ENCODE measurements around the gene NUP210L. TPM values are rescaled to one million over a fixed set of nuclear protein-coding genes. Genes with fewer than 3 reads are reported as not detected.
A peak's percentile ranks its signal among the peaks of the same experiment; 100 is the strongest.

The NUP210L gene
- total RNA-seq, 1 donor from 2014 or later, result 0.04 TPM

DNA sequence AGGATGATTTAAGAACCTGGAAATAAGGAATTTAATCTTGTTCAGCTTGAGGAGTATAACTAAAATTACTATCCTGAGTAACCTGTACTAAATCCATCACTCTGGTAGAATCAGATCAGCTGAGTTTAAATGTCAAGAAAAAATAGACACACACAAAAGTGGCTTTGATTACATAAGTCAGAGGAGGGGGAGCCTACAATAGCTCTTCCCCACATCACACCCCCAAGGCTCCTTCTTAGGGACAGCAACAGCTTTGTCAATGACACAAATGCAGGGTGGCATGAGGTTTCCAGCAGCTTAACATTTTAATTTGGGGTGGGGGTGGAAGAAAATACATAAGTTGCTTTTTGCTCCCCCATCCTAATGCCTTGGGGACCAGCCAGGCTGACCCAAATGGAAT, 12.6 kb upstream of the NUP210L start:
- Mint-ChIP-seq H3K27me3 (ENCODE audit: low read depth) (no peaks in the 10 kb centered on the region), H3K4me1 (peaks cover 5% of the 10 kb centered on the region), H3K36me3 (peaks cover 71% of the 10 kb centered on the region), H3K27ac (no peak overlapping the region), H3K4me3 (no peak overlapping the region), H3K9me3 (no peaks in the 10 kb centered on the region)
- DNase-seq (ENCODE audit: low spot score in 2 of 2, unreplicated experiment in 2 of 2), result no peak
- TF ChIP-seq, protein P1, sequence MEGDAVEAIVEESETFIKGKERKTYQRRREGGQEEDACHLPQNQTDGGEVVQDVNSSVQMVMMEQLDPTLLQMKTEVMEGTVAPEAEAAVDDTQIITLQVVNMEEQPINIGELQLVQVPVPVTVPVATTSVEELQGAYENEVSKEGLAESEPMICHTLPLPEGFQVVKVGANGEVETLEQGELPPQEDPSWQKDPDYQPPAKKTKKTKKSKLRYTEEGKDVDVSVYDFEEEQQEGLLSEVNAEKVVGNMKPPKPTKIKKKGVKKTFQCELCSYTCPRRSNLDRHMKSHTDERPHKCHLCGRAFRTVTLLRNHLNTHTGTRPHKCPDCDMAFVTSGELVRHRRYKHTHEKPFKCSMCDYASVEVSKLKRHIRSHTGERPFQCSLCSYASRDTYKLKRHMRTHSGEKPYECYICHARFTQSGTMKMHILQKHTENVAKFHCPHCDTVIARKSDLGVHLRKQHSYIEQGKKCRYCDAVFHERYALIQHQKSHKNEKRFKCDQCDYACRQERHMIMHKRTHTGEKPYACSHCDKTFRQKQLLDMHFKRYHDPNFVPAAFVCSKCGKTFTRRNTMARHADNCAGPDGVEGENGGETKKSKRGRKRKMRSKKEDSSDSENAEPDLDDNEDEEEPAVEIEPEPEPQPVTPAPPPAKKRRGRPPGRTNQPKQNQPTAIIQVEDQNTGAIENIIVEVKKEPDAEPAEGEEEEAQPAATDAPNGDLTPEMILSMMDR (IDR thresholded peaks at IDR 0.05; ENCODE audit: unreplicated experiment), result no peak

DNA sequence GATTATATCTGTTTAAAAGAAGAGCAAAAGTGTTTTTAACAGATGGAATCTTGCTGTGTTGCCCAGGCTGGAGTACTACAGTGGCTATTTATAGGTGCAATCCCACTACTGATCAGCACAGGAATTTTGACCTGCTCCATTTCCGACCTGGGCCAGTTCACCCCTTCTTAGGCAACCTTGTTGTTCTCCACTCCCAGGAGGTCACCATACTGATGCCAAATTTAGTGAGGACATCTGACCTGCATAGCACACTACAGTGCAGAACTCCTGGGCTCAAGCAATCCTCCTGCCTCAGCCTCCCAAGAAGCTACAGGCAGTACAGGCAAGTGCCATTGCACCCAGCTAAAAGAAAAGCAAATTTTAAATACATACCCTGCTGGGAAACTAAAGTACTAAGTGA, 11.3 kb upstream of the NUP210L start:
- Mint-ChIP-seq H3K27ac (no peak overlapping the region), H3K4me1 (peaks cover under 1% of the 10 kb centered on the region), H3K27me3 (ENCODE audit: low read depth) (no peaks in the 10 kb centered on the region), H3K9me3 (no peaks in the 10 kb centered on the region), H3K36me3 (peaks cover 64% of the 10 kb centered on the region), H3K4me3 (no peak overlapping the region)
- no peak for DNase-seq (ENCODE audit: low spot score in 2 of 2, unreplicated experiment in 2 of 2)
- TF ChIP-seq, protein P1 (IDR thresholded peaks at IDR 0.05; ENCODE audit: unreplicated experiment), result no peak

DNA sequence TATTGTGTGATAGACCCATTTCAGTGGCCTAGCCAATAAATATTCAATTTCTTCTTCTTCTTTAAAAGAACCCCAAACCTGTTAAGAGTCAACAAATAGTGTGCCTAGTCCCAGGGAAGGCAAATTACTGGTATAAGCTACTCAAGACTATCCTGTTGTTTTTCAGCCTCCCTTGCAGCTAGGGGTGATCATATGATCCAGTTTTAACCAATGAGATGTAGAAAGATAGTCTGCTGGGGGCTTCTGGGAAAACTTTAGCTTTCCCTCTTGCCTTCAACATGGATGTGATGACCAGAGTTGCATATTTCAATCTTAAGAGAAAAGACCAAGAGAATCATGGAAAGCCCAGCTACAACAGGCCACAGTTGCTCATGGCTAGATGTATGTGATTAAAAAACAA, 4.7 kb upstream of the NUP210L start:
- no peak for DNase-seq (ENCODE audit: low spot score in 2 of 2, unreplicated experiment in 2 of 2)
- Mint-ChIP-seq H3K36me3 (peaks cover 49% of the 10 kb centered on the region), H3K27me3 (ENCODE audit: low read depth) (no peaks in the 10 kb centered on the region), H3K4me3 (no peak overlapping the region), H3K4me1 (peaks cover 5% of the 10 kb centered on the region), H3K9me3 (peaks cover 8% of the 10 kb centered on the region), H3K27ac (no peak overlapping the region)
- TF ChIP-seq, protein P1 (IDR thresholded peaks at IDR 0.05; ENCODE audit: unreplicated experiment), result no peak

DNA sequence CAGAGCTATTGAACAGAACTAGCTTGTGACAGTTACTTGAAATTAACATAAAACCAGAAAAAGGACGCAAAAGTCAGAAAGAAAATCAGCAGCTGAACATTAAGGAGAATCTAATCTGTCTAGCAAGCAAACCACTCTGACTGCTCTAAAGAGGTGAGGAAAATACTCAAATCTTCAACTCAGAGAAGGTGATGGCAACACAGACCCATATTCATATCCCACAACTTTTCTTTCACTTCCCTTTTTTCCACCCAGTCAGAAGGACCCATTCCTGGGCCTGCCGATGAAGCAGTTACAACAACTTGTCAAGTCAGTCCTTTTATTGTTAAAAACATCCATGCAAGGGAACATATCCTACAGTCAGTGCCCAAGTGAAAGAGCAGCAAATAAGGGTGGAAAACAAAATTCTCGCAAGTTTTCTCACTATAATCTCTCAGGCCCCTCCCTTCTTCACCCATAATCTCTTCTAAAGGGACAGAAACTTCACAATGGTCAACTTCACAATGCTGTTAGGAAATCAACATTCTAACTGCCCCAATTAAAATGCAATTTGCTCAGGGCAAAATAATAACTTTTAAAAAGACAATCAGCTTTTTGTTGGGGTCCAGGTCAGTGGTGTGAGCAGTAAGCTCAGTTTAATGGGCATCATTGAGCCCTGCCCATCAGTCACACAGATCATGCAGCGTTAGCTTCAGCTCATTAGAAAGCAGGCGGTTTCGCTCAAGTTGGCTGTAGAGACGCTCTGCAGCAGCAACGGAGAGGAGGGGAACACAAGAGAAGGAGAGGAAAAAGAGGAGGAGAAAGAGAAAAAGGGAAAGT, 3.6 kb upstream of the NUP210L start:
- Mint-ChIP-seq H3K27ac (no peak overlapping the region), H3K27me3 (ENCODE audit: low read depth) (no peaks in the 10 kb centered on the region), H3K9me3 (peaks cover 8% of the 10 kb centered on the region), H3K4me3 (no peak overlapping the region), H3K4me1 (peaks cover 5% of the 10 kb centered on the region), H3K36me3 (peaks cover 43% of the 10 kb centered on the region)
- TF ChIP-seq, protein P1 (IDR thresholded peaks at IDR 0.05; ENCODE audit: unreplicated experiment), result no peak
- no peak for DNase-seq (ENCODE audit: low spot score in 2 of 2, unreplicated experiment in 2 of 2)

DNA sequence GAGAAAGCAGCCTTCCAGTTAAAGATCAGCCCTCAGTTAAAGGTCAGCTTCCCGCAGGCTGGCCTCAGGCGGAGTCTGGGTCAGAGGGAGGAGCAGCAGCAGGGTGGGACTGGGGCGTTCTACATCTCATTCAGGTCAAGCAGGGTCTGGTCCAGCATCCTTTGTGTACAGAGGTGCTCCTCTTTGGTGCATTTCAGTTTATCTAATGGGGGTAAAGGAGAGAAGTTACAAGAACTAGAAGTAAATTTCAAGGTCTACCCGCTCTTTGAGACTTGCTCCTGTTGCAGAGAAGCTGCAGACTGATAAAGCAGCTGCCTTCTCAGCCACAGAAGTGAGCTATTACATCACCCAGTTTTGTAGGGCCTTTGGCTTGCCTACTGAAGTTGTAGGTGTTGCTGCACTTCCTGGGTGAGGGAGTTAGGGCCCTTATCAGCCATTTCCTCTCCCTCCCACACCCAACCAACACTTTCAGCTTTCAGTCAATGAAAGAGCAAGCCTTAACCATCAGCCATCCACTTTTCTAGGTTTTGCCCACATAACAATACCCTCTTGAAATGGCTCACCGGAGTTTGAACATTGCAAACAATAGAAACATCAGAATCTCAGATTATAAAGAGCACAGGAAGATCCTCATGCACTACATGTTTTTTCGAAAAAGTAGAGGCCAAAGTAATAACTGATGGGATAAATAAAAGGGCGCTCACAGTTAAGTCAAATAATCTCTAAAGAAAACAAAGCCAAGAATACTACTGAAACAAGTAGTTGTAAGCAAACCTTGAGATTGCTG, 2.8 kb upstream of the NUP210L start:
- TF ChIP-seq, protein P1 (IDR thresholded peaks at IDR 0.05; ENCODE audit: unreplicated experiment), result no peak
- Mint-ChIP-seq H3K4me1 (peaks cover 5% of the 10 kb centered on the region), H3K27ac (peak overlapping the region; percentile 7), H3K27me3 (ENCODE audit: low read depth) (no peaks in the 10 kb centered on the region), H3K4me3 (no peak overlapping the region), H3K9me3 (peaks cover 8% of the 10 kb centered on the region), H3K36me3 (peaks cover 36% of the 10 kb centered on the region)
- DNase-seq (ENCODE audit: low spot score in 2 of 2, unreplicated experiment in 2 of 2), result no peak

All from mesothelial cell of epicardium (in vitro differentiated cells).